BE2C (cell line): ENCODE data around the gene MRPL42.

ENCODE experiments used
- DNase-seq: peaks from one replicate; pipeline ENCODE4 v3.0.0-alpha.2; 2020
- H3K27me3 ChIP-seq: fragments of 250-450 bp; sonication (Bioruptor Pico); 2 replicates; pipeline ENCODE4 v1.5.1; 2020; ENCODE audit warnings: mild to moderate bottlenecking
- H3K36me3 ChIP-seq: fragments of 250-450 bp; sonication (Bioruptor Pico); 2 replicates; pipeline ENCODE4 v1.5.1; 2020; ENCODE audit warnings: mild to moderate bottlenecking
- H3K4me1 ChIP-seq: fragments of 250-450 bp; sonication (Bioruptor Pico); 2 replicates; pipeline ENCODE4 v1.5.1; 2020
- H3K4me3 ChIP-seq: 2 replicates; pipeline ENCODE4 v1.5.1; 2011; ENCODE audit warnings: low read depth, low read length
- H3K9me3 ChIP-seq: fragments of 250-450 bp; sonication (Bioruptor Pico); 2 replicates; pipeline ENCODE4 v1.5.1; 2020
- CTCF ChIP-seq: IDR thresholded peaks from 2 replicates; pipeline ENCODE4 v1.5.1; 2012; ENCODE audit warnings: mild to moderate bottlenecking, low read depth, low read length

MRPL42 gene

GRCh38 chr12:93539821-93540220 lies 72.5 kb downstream of the MRPL42 start:
- Histone ChIP-seq H3K36me3 (no peaks in the 10 kb centered on the region), H3K4me3 (no peak overlapping the region), H3K9me3 (no peaks in the 10 kb centered on the region), H3K27me3 (no peaks in the 10 kb centered on the region), H3K4me1 (no peaks in the 10 kb centered on the region)
- DNase-seq = no peak
- TF ChIP-seq CTCF = no peak

GRCh38 chr12:93540466-93540865 lies 73.2 kb downstream of the MRPL42 start:
- no peaks in the 10 kb centered on the region for H3K4me1 ChIP-seq
- no peak for DNase-seq
- no peaks in the 10 kb centered on the region for H3K9me3 ChIP-seq
- no peaks in the 10 kb centered on the region for H3K36me3 ChIP-seq
- TF ChIP-seq CTCF = no peak
- H3K4me3 ChIP-seq = no peak overlapping the region
- no peaks in the 10 kb centered on the region for H3K27me3 ChIP-seq

- Histone ChIP-seq H3K4me1 (no peaks in the 10 kb centered on the region), H3K9me3 (no peaks in the 10 kb centered on the region), H3K36me3 (no peaks in the 10 kb centered on the region), H3K27me3 (no peaks in the 10 kb centered on the region), H3K4me3 (no peak overlapping the region)
- no peak for DNase-seq
- no peak for TF ChIP-seq CTCF
These were observed 74.4 kb downstream of the MRPL42 start for GRCh38 chr12:93541578-93542225.

GRCh38 chr12:93547778-93548177 lies 80.5 kb downstream of the MRPL42 start:
- H3K36me3 ChIP-seq = no peaks in the 10 kb centered on the region
- peaks cover 16% of the 10 kb centered on the region for H3K27me3 ChIP-seq
- no peak overlapping the region for H3K4me3 ChIP-seq
- TF ChIP-seq CTCF = no peak
- H3K4me1 ChIP-seq = no peaks in the 10 kb centered on the region
- H3K9me3 ChIP-seq = no peaks in the 10 kb centered on the region
- DNase-seq = no peak

- H3K4me1 ChIP-seq = no peaks in the 10 kb centered on the region
- no peak for TF ChIP-seq CTCF
- no peaks in the 10 kb centered on the region for H3K36me3 ChIP-seq
- peaks cover 16% of the 10 kb centered on the region for H3K27me3 ChIP-seq
- DNase-seq = no peak
- no peaks in the 10 kb centered on the region for H3K9me3 ChIP-seq
- H3K4me3 ChIP-seq = no peak overlapping the region
These were observed 81.9 kb downstream of the MRPL42 start for GRCh38 chr12:93549174-93549573.

- H3K9me3 ChIP-seq = no peaks in the 10 kb centered on the region
- H3K27me3 ChIP-seq = peaks cover 16% of the 10 kb centered on the region
- no peaks in the 10 kb centered on the region for H3K4me1 ChIP-seq
- no peak overlapping the region for H3K4me3 ChIP-seq
- no peak for TF ChIP-seq CTCF
- no peaks in the 10 kb centered on the region for H3K36me3 ChIP-seq
- no peak for DNase-seq
These were observed 83.7 kb downstream of the MRPL42 start for GRCh38 chr12:93550748-93551611.
